Measurements from ENCODE around the gene GOT1.

GOT1 gene

DNA sequence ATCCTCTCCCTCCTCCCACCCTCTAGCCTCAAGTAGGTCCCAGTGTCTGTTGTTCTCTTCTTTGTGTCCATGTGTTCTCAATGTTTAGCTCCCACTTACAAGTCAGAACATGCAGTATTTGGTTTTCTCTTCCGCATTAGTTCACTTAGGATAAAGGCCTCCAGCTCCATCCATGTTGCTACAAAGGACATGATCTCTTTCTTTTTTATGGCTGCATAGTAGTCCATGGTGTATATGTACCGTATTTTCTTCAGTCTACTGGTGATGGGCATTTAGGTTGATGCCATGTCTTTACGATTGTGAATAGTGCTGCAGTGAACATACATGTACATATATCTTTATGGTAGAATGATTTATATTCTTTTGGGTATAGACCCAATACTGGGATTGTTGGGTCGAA, 1.6 kb upstream of the GOT1 start:
- CTCF ChIA-PET = interaction anchor here (0.5 kb wide), 1 partner anchor 216 kb away, joined by 5 read pairs; no protein-coding TSS in a partner anchor
- POLR2A ChIA-PET (ENCODE audit: low non-redundant PET) = no interaction called here

DNA sequence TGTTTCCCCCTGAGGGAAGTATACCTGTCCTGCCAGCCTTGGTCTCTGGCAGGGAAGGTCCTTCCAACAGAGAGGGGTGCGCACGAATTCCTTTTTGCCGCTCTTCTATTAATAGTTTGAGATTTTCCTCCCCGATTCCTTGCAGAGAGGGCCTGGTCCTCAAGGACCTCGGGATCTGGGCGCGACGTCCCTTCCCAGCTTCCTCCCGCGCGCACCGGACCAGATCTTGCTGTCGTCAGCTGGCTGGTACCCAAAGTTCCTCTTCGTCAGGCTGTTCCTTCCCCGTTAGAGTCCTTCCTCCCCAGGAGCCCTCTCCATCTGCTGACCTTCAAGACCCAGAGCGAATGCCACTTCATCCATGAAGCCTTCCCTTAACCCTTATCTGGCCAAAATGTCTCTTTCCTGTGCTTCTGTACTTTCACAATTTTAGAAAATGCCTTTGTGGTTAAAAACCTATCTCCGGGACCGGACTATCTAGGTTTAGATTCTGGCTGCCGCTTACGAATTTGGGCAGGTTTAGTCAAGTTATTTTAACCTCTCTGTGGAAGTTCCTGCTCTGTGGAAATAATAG, 851 bp upstream of the GOT1 start:
- ChIA-PET POLR2A (ENCODE audit: low non-redundant PET) (interaction anchor here (0.6 to 1.6 kb wide), 5 partner anchors 9 to 607 kb away, joined by 3 to 4 read pairs (median 3); partner anchors contain the start of gene SLC25A28), CTCF (interaction anchor here (0.6 kb wide), 3 partner anchors 181 to 1909 kb away, joined by 3 read pairs; no protein-coding TSS in a partner anchor)
- TF ChIP-seq CTCF (conservative IDR thresholded peaks at IDR 0.05; ENCODE audit: low read depth) = no peak

More for the DNA sequence above, 1.6 kb upstream of the GOT1 start:
- H3K27ac ChIP-seq = no peak overlapping the region
- TF ChIP-seq CTCF (conservative IDR thresholded peaks at IDR 0.05; ENCODE audit: low read depth) = no peak
- DNase-seq (ENCODE audit: low spot score) = no peak

GRCh38 chr10:99430116-99430450, 341 bp downstream of the GOT1 start:
- ChIA-PET CTCF (interaction anchor here (0.5 to 1.4 kb wide), 3 partner anchors 47 to 183 kb away, joined by 3 to 4 read pairs (median 3); no protein-coding TSS in a partner anchor), POLR2A (ENCODE audit: low non-redundant PET) (interaction anchor here (0.5 to 1.6 kb wide), 3 partner anchors 37 to 190 kb away, joined by 3 to 4 read pairs (median 4); partner anchors contain the start of gene SLC25A28)
- DNase-seq (ENCODE audit: low spot score) = no peak
- TF ChIP-seq CTCF (conservative IDR thresholded peaks at IDR 0.05; ENCODE audit: low read depth) = no peak
- H3K27ac ChIP-seq = peak overlapping the region; percentile 99

More for the DNA sequence above, 851 bp upstream of the GOT1 start:
- peak overlapping the region; percentile 99 for H3K27ac ChIP-seq
- DNase-seq (ENCODE audit: low spot score) = peak; percentile 44

- DNase-seq (ENCODE audit: low spot score) = no peak
- CTCF ChIA-PET = interaction anchor here (0.5 to 1.4 kb wide), 2 partner anchors 48 to 183 kb away, joined by 3 to 4 read pairs; no protein-coding TSS in a partner anchor
- POLR2A ChIA-PET (ENCODE audit: low non-redundant PET) = interaction anchor here (0.5 to 1.6 kb wide), 3 partner anchors 36 to 191 kb away, joined by 4 read pairs; partner anchors contain the start of gene SLC25A28
- no peak for TF ChIP-seq CTCF (conservative IDR thresholded peaks at IDR 0.05; ENCODE audit: low read depth)
- peak overlapping the region; percentile 99 for H3K27ac ChIP-seq
Measured at GRCh38 chr10:99429517-99430095, 818 bp downstream of the GOT1 start.

- ChIA-PET POLR2A (ENCODE audit: low non-redundant PET) (interaction anchor here (0.9 kb wide), 1 partner anchor 193 kb away, joined by 3 read pairs; the partner anchor contains the start of gene SLC25A28), CTCF (interaction anchor here (0.6 kb wide), 1 partner anchor 1003 kb away, joined by 4 read pairs; no protein-coding TSS in a partner anchor)
- no peak overlapping the region for H3K27ac ChIP-seq
- TF ChIP-seq CTCF (conservative IDR thresholded peaks at IDR 0.05; ENCODE audit: low read depth) = no peak
- DNase-seq (ENCODE audit: low spot score) = no peak
Measured at GRCh38 chr10:99427566-99428190, 2.7 kb downstream of the GOT1 start.

- DNase-seq (ENCODE audit: low spot score) = no peak
- no peak overlapping the region for H3K27ac ChIP-seq
- POLR2A ChIA-PET (ENCODE audit: low non-redundant PET) = interaction anchor here (0.9 kb wide), 1 partner anchor 194 kb away, joined by 3 read pairs; the partner anchor contains the start of gene SLC25A28
- CTCF ChIA-PET = no interaction called here
- TF ChIP-seq CTCF (conservative IDR thresholded peaks at IDR 0.05; ENCODE audit: low read depth) = no peak
Measured at GRCh38 chr10:99426689-99427088, 3.7 kb downstream of the GOT1 start.
